Heart right ventricle (tissue), 16 donors: ENCODE results near the gene THSD7A. TPM values are rescaled to one million over a fixed set of nuclear protein-coding genes. Genes with fewer than 3 reads are reported as not detected.

Experiments
- ATAC-seq, 8 donors: fragments of 200-7000 bp; cut with Tn5 transposase; one replicate each; pipeline ENCODE4 v1.9.1; 2020; ENCODE audit warnings: mild to moderate bottlenecking in 8 of 8, moderate library complexity in 8 of 8, moderate number of reproducible peaks in 1 of 8
- DNase-seq, 2 donors: peaks; one replicate each; pipeline ENCODE4 v3.0.0-alpha.2; 2020
- H3K27ac ChIP-seq, 10 donors: fragments of 200-600 bp; sonication (generic) in 2 of 10; one replicate each; pipeline versions ENCODE4 v1.5.0 to v1.8.0; 2020 to 2022; ENCODE audit warnings: mild to moderate bottlenecking in 3 of 10
- H3K27me3 ChIP-seq, 7 donors: fragments of 200-600 bp; one replicate each; pipeline ENCODE4 v1.8.0; 2021 to 2022; ENCODE audit warnings: mild to moderate bottlenecking in 2 of 7
- H3K36me3 ChIP-seq, 9 donors: fragments of 200-600 bp; sonication (generic) in 1 of 9; one replicate each; pipeline versions ENCODE4 v1.5.0 to v1.8.0; 2020 to 2022; ENCODE audit warnings: mild to moderate bottlenecking in 2 of 9
- H3K4me1 ChIP-seq, 9 donors: fragments of 200-600 bp; sonication (generic) in 1 of 9; one replicate each; pipeline versions ENCODE4 v1.5.0 to v1.8.0; 2020 to 2022; ENCODE audit warnings: mild to moderate bottlenecking in 4 of 9
- H3K4me3 ChIP-seq, 10 donors: fragments of 200-600 bp; sonication (generic) in 2 of 10; one replicate each; pipeline versions ENCODE4 v1.5.0 to v1.8.0; 2020 to 2022; ENCODE audit warnings: mild to moderate bottlenecking in 7 of 10, moderate library complexity in 2 of 10
- H3K9me3 ChIP-seq, 11 donors: fragments of 200-600 bp in 10 of 11; sonication (generic) in 2 of 11; one replicate each; pipeline versions ENCODE4 v1.5.0 to v1.8.0; 2013 to 2022; ENCODE audit warnings: mild to moderate bottlenecking in 2 of 11, control low read depth in 1 of 11, moderate library complexity in 1 of 11
- CTCF ChIP-seq, 9 donors: fragments of 200-600 bp; sonication (generic) in 2 of 9; IDR thresholded peaks; one replicate each; pipeline versions ENCODE4 v1.5.0 to v1.8.0; 2021 to 2022; ENCODE audit warnings: antibody characterized with exemption in 9 of 9, mild to moderate bottlenecking in 5 of 9, moderate library complexity in 1 of 9
- WGBS, 2 donors: extraction: QIAGEN DNeasy Blood & Tissue Kit; methylation state at CpG; one replicate each; pipeline ENCODE4 v1.1.7; 2013; ENCODE audit warnings: inconsistent platforms in 1 of 2; 5-methylcytosine and 5-hydroxymethylcytosine counted together
- intact Hi-C, 10 donors: fragments of 100-400 bp; cut with DNase I; formaldehyde crosslinking; loops; one replicate each; pipeline versions ENCODE4 v1.11.1 to v1.14.2; 2022
- polyA plus RNA-seq, 2 donors: library from polyadenylated mRNA; stranded (reverse); fragments of 200-250 nt; gene quantifications; one replicate each; pipeline ENCODE4 v1.2.3, GENCODE V29; 2013
- total RNA-seq, 10 donors: library from RNA; stranded (reverse); fragmentation: NEBNext Ultra II Directional in 3 of 10; extraction: Animal tissue kit (Norgen Biotek cat#: 25700) in 3 of 10; gene quantifications; one replicate each; pipeline versions ENCODE4 v1.2.1 to v1.2.4, GENCODE V29; 2021 to 2023
- donor health status: Arrhythmogenic right ventricular cardiomyopathy.
- donor health status: ischemic (EF 13 %, LVEDD 7.1; RV severe dilation, severe dysfunction).
- donor health status: healthy with polysubstance abuse.
- donor health status: DM: no; HTN: yes; CAD: no.
- donor health status: DM: no; HTN: no; CAD: no.
- donor health status: ischemic (EF 25% LVEDD 6.9; RV normal size, moderate dysfunction).
- donor health status: ischemic (EF 25% LVEDD 5.7; RV mildly dilated, moderate dysfunction).
- donor health status: healthy.
- donor health status: DM: yes; HTN: yes; CAD: no.
- donor health status: Ischemic cardiomyopathy.
- donor health status: ischemic (EF 35%, LVEDD 5.7; RV mildly dilated, moderate dysfunction).
- donor health status: nonischemic (EF 11% LVEDD 7.7; RV severe dilation, severe dysfunction).
- donor health status: DM: yes; HTN: yes; CAD: no.
- donor health status: PGD.
- donor health status: ischemic (EF 29% LVEDD 5.4; RV normal size, mild dysfunction).
- donor health status: nonischemic (EF 23%, LVEDD 6.1; RV moderate dilation, normal function).

The THSD7A gene
- total and polyA plus RNA-seq, 12 donors, result 0.22 to 3.4 (median 1.2) TPM

- 97 to 98% methylated on average over 2 of the region's 2 CpGs for WGBS, 2 donors
- Histone ChIP-seq H3K4me1 (no peaks in the 10 kb centered on the region), H3K27ac (no peak overlapping the region), H3K4me3 (no peak overlapping the region), H3K9me3 (peaks cover 0 to 10% (median 0%) of the 10 kb centered on the region in 11 donors), H3K27me3 (no peaks in the 10 kb centered on the region), H3K36me3 (peaks cover 0 to 5% (median 0%) of the 10 kb centered on the region in 9 donors)
- ATAC-seq (no peak), DNase-seq (no peak)
- TF ChIP-seq CTCF (IDR thresholded peaks at IDR 0.05), result no peak
- intact Hi-C loops, result loop anchor here in 7 of 10 donors (10.0 kb wide), 3 partner anchors 641 to 1071 kb away; no protein-coding TSS in a partner anchor
Measured at GRCh38 chr7:11424006-11424405, 408.0 kb downstream of the THSD7A start.

- WGBS, 2 donors, result 46 to 52% methylated on average over 1 of the region's 1 CpG
- intact Hi-C loops, result loop anchor here in 7 of 10 donors (10.0 kb wide), 3 partner anchors 645 to 1075 kb away; no protein-coding TSS in a partner anchor
- DNase-seq, result no peak
Measured at GRCh38 chr7:11420049-11420448, 411.9 kb downstream of the THSD7A start.

GRCh38 chr7:11416641-11417458 lies 415.1 kb downstream of the THSD7A start:
- Histone ChIP-seq H3K36me3 (peaks cover 0 to 3% (median 0%) of the 10 kb centered on the region in 9 donors), H3K4me1 (no peaks in the 10 kb centered on the region), H3K4me3 (no peak overlapping the region), H3K27me3 (no peaks in the 10 kb centered on the region), H3K9me3 (peaks cover 0 to 19% (median 0%) of the 10 kb centered on the region in 11 donors), H3K27ac (no peak overlapping the region)
- DNase-seq, result no peak
- no peak for ATAC-seq
- intact Hi-C loops, result no loop called here
- no peak for TF ChIP-seq CTCF (IDR thresholded peaks at IDR 0.05)
- WGBS, 2 donors, result 42 to 59% methylated on average over 1 of the region's 1 CpG

More at GRCh38 chr7:11420049-11420448, 411.9 kb downstream of the THSD7A start:
- no peak for TF ChIP-seq CTCF (IDR thresholded peaks at IDR 0.05)
- Histone ChIP-seq H3K4me1 (no peaks in the 10 kb centered on the region), H3K36me3 (peaks cover 0 to 5% (median 0%) of the 10 kb centered on the region in 9 donors), H3K27me3 (no peaks in the 10 kb centered on the region), H3K4me3 (no peak overlapping the region), H3K9me3 (peaks cover 0 to 10% (median 0%) of the 10 kb centered on the region in 11 donors), H3K27ac (no peak overlapping the region)
- no peak for ATAC-seq

GRCh38 chr7:11415101-11415500 lies 416.9 kb downstream of the THSD7A start:
- ATAC-seq (no peak), DNase-seq (no peak)
- intact Hi-C loops, result no loop called here
- WGBS, 2 donors, result 90 to 96% methylated on average over 4 of the region's 4 CpGs
- Histone ChIP-seq H3K4me3 (no peak overlapping the region), H3K36me3 (peaks cover 0 to 9% (median 0%) of the 10 kb centered on the region in 9 donors), H3K27me3 (no peaks in the 10 kb centered on the region), H3K27ac (no peak overlapping the region), H3K9me3 (peaks cover 0 to 16% (median 0%) of the 10 kb centered on the region in 11 donors), H3K4me1 (no peaks in the 10 kb centered on the region)
- TF ChIP-seq CTCF (IDR thresholded peaks at IDR 0.05), result no peak
